Duodenal mucosa (tissue), 2 donors: ENCODE results near the gene USP22.
"Not testable (repeated sequence)": the region's sequence is repeated elsewhere in the genome, so short reads cannot be mapped to it uniquely, and the experiment has no call there.

Experiments used
- H3K27ac ChIP-seq: one replicate; pipeline ENCODE4 v1.7.0; 2013; ENCODE audit warnings: low read depth, low read length
- H3K27me3 ChIP-seq, 2 donors: one replicate each; pipeline ENCODE4 v1.7.0; 2013; ENCODE audit warnings: low read length in 2 of 2, control low read depth in 1 of 2; ENCODE audit not compliant: insufficient read depth in 2 of 2, control insufficient read depth in 1 of 2
- H3K36me3 ChIP-seq, 2 donors: one replicate each; pipeline ENCODE4 v1.7.0; 2013; ENCODE audit warnings: low read length in 2 of 2, control low read depth in 1 of 2; ENCODE audit not compliant: insufficient read depth in 2 of 2, control insufficient read depth in 1 of 2
- H3K4me1 ChIP-seq, 2 donors: one replicate each; pipeline ENCODE4 v1.7.0; 2013; ENCODE audit warnings: low read length in 2 of 2, control low read depth in 1 of 2; ENCODE audit not compliant: insufficient read depth in 2 of 2, control insufficient read depth in 1 of 2
- H3K4me3 ChIP-seq, 2 donors: one replicate each; pipeline ENCODE4 v1.7.0; 2013; ENCODE audit warnings: low read length in 2 of 2, low read depth in 1 of 2
- H3K9ac ChIP-seq, 2 donors: one replicate each; pipeline ENCODE4 v1.7.0; 2013; ENCODE audit warnings: low read length in 2 of 2, low read depth in 1 of 2
- H3K9me3 ChIP-seq, 2 donors: one replicate each; pipeline ENCODE4 v1.7.0; 2013; ENCODE audit warnings: low read length in 2 of 2, control low read depth in 1 of 2; ENCODE audit not compliant: control insufficient read depth in 1 of 2

USP22 gene

DNA sequence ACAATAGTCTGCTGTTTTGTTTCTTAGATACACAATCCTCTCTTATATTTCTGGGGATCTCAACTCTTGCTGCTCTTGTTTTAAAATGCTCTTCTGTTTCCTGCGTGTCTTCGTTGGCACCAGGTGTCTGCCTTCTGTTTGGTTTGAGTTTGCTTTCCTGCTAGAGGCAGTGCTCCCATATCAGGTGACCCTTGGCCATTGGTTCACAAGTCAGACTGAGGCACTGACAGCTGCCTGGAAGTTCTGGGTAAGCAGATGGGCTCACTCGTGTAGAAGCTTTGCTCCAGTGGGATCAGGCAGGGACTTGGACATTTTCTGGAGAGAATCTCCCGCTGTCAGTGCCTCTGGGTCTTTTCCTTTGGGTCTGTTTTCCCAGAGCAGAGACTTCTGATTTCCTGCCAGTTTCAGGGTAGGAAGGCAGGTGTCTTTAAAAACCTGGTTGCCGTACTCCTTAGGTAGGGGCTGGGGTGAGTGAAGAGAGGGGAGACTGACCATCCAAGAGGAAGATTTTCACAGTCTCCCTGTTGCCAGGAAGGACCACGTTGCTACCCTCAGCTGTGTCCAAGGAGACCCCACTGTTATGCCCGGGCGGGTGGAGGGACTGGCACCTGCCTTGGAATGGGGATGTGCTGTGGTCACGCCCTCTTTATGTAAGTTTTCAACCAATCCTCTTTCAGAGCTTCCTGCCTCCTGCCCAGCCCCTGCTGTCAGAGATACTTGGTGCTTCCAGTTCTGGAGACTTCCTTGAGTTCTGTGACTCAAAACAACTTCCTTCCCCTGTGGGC is 63.6 kb downstream of the USP22 start:
- H3K9ac ChIP-seq, H3K27ac ChIP-seq, H3K4me3 ChIP-seq, H3K27me3 ChIP-seq, H3K9me3 ChIP-seq, H3K36me3 ChIP-seq, H3K4me1 ChIP-seq: not testable (repeated sequence)

DNA sequence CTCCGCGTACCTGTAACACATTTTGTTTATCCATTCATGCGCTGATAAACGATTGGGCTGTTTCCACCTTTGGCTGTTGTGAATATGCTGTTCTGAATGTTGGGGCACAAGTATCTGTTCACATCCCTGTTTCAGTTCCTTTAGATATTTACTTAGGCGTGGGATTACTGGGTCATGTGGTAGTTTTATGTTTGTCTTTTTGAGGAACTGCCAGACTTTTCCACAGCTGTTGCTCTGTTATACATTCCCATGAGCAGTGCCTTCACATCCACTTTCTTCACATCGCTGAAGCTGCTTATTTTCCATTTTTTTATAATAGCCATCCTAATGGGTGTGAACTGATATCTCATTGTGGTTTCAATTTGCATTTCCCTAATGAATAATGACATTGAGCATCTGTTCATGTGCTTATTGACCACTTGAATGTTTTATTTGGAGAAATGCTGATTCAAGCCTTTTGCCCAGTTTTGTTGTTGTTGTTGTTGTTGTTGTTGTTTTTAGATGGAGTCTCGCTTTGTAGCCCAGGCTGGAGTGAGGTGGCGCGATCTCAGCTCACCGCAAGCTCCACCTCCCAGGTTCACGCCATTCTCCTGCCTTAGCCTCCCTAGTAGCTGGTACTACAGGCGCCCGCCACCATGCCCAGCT is 65.1 kb downstream of the USP22 start:
- H3K9ac ChIP-seq, H3K4me3 ChIP-seq, H3K9me3 ChIP-seq, H3K36me3 ChIP-seq, H3K4me1 ChIP-seq, H3K27ac ChIP-seq, H3K27me3 ChIP-seq: not testable (repeated sequence)

DNA sequence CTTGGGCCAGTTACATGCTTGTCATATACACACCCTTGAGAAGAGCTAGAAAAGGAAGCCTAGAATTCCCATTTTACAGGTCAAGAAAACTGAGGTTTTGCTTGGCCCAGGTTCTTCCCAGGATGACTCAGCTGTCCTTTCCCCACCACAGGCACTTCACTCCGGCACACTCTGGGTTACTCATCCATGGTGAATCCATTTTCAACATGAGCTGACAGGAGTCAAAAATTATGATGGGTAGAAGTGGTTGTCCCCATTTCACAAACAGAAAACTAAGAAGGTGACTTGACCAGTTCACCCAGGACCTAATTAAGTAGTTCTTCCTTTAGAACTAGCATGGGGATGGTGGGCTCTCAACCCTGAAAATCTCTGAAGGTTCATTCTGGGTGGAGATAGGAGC is 67.2 kb downstream of the USP22 start:
- Histone ChIP-seq H3K4me1 (no peaks in the 10 kb centered on the region), H3K27ac (no peak overlapping the region), H3K36me3 (no peaks in the 10 kb centered on the region), H3K4me3 (no peak overlapping the region), H3K9ac (no peak overlapping the region), H3K9me3 (no peaks in the 10 kb centered on the region), H3K27me3 (peaks cover 0 to 3% of the 10 kb centered on the region in 2 donors)

GRCh38 chr17:20970329-20970728 is 72.5 kb downstream of the USP22 start:
- no peaks in the 10 kb centered on the region for H3K36me3 ChIP-seq
- H3K4me1 ChIP-seq, result no peaks in the 10 kb centered on the region
- H3K9ac ChIP-seq, result no peak overlapping the region
- H3K9me3 ChIP-seq, result no peaks in the 10 kb centered on the region
- peaks cover 0 to 3% of the 10 kb centered on the region in 2 donors for H3K27me3 ChIP-seq
- H3K4me3 ChIP-seq, result no peak overlapping the region
- no peak overlapping the region for H3K27ac ChIP-seq

- no peaks in the 10 kb centered on the region for H3K27me3 ChIP-seq
- H3K4me3 ChIP-seq, result no peak overlapping the region
- no peak overlapping the region for H3K27ac ChIP-seq
- no peaks in the 10 kb centered on the region for H3K36me3 ChIP-seq
- H3K9ac ChIP-seq, result no peak overlapping the region
- H3K4me1 ChIP-seq, result no peaks in the 10 kb centered on the region
- no peaks in the 10 kb centered on the region for H3K9me3 ChIP-seq
Measured at GRCh38 chr17:20968913-20969616, 73.7 kb downstream of the USP22 start.

- Histone ChIP-seq H3K27ac (no peak overlapping the region), H3K4me3 (no peak overlapping the region), H3K9ac (no peak overlapping the region), H3K27me3 (no peaks in the 10 kb centered on the region), H3K4me1 (no peaks in the 10 kb centered on the region), H3K36me3 (no peaks in the 10 kb centered on the region), H3K9me3 (no peaks in the 10 kb centered on the region)
Measured at GRCh38 chr17:20967776-20968175, 75.0 kb downstream of the USP22 start.

GRCh38 chr17:20966870-20967269 is 75.9 kb downstream of the USP22 start:
- Histone ChIP-seq H3K9me3 (no peaks in the 10 kb centered on the region), H3K27ac (no peak overlapping the region), H3K4me1 (no peaks in the 10 kb centered on the region), H3K27me3 (no peaks in the 10 kb centered on the region), H3K36me3 (no peaks in the 10 kb centered on the region), H3K4me3 (no peak overlapping the region), H3K9ac (no peak overlapping the region)

DNA sequence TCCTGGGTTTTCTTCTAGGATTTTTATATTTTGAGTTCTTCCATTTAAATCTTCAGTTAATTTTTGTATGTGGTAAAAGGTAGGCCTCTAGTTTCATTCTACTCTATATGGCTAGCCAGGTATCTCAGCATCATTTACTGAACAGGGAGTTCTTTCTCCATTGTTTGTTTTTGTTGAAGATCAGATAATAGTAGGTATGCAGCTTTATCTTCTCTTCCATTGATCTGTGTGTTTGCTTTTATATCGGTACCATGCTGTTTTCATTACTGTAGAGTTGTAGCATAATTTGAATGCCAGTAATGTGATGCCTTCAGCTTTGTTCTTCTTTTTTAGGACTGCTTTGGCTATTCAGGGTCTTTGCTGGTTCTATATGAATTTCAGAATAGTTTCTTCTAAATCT is 77.3 kb downstream of the USP22 start:
- no peaks in the 10 kb centered on the region for H3K9me3 ChIP-seq
- H3K36me3 ChIP-seq, result no peaks in the 10 kb centered on the region
- no peak overlapping the region for H3K9ac ChIP-seq
- H3K4me3 ChIP-seq, result no peak overlapping the region
- no peaks in the 10 kb centered on the region for H3K27me3 ChIP-seq
- no peak overlapping the region for H3K27ac ChIP-seq
- no peaks in the 10 kb centered on the region for H3K4me1 ChIP-seq

GRCh38 chr17:20961586-20961985 is 81.2 kb downstream of the USP22 start:
- Histone ChIP-seq H3K36me3 (no peaks in the 10 kb centered on the region), H3K4me1 (no peaks in the 10 kb centered on the region), H3K4me3 (no peak overlapping the region)

GRCh38 chr17:20960871-20961270 is 81.9 kb downstream of the USP22 start:
- Histone ChIP-seq H3K9me3 (no peaks in the 10 kb centered on the region), H3K4me1 (no peaks in the 10 kb centered on the region)

More at GRCh38 chr17:20961586-20961985, 81.2 kb downstream of the USP22 start:
- no peak overlapping the region for H3K27ac ChIP-seq
- no peaks in the 10 kb centered on the region for H3K27me3 ChIP-seq
- no peak overlapping the region for H3K9ac ChIP-seq
- H3K9me3 ChIP-seq, result no peaks in the 10 kb centered on the region

More at GRCh38 chr17:20960871-20961270, 81.9 kb downstream of the USP22 start:
- Histone ChIP-seq H3K9ac (no peak overlapping the region), H3K4me3 (no peak overlapping the region), H3K36me3 (no peaks in the 10 kb centered on the region), H3K27me3 (no peaks in the 10 kb centered on the region), H3K27ac (no peak overlapping the region)
